ENCODE measurements around the gene SMCO3. TPM values are rescaled to one million over a fixed set of nuclear protein-coding genes. Genes with fewer than 3 reads are reported as not detected.

Gene SMCO3
- total RNA-seq, 1 experiment from 2014 or later = not detected

GRCh38 chr12:14846042-14846587 lies 32.1 kb upstream of the SMCO3 start:
- H3K27me3 Mint-ChIP-seq (ENCODE audit: low read depth) = peaks cover 4% of the 10 kb centered on the region
- no peaks in the 10 kb centered on the region for H3K36me3 Mint-ChIP-seq
- TF ChIP-seq SP1 (CRISPR knock-in tag; conservative IDR thresholded peaks at IDR 0.05) (no peak), ZBTB21 (CRISPR knock-in tag; IDR thresholded peaks at IDR 0.05; ENCODE audit: borderline replicate concordance) (no peak), TCF7 (CRISPR knock-in tag; IDR thresholded peaks at IDR 0.05; ENCODE audit: low read depth) (no peak), NR3C1 (CRISPR knock-in tag; conservative IDR thresholded peaks at IDR 0.05; ENCODE audit: low read depth) (no peak), HMGA2 (CRISPR knock-in tag; IDR thresholded peaks at IDR 0.05) (no peak), GABPB1 (CRISPR knock-in tag; IDR thresholded peaks at IDR 0.05) (no peak), NFE2L1 (CRISPR knock-in tag; IDR thresholded peaks at IDR 0.05) (no peak), PRRX2 (CRISPR knock-in tag; IDR thresholded peaks at IDR 0.05) (no peak), ZNF423 (CRISPR knock-in tag; IDR thresholded peaks at IDR 0.05) (no peak), NFYB (CRISPR knock-in tag; conservative IDR thresholded peaks at IDR 0.05; ENCODE audit: low read depth) (no peak), ATF1 (CRISPR knock-in tag; IDR thresholded peaks at IDR 0.05) (no peak), OVOL2 (CRISPR knock-in tag; IDR thresholded peaks at IDR 0.05; ENCODE audit: borderline replicate concordance) (no peak), NFATC4 (CRISPR knock-in tag; IDR thresholded peaks at IDR 0.05) (no peak), NR2C2 (CRISPR knock-in tag; IDR thresholded peaks at IDR 0.05) (no peak), GRHL2 (CRISPR knock-in tag; IDR thresholded peaks at IDR 0.05; ENCODE audit: insufficient replicate concordance, severe bottlenecking) (no peak), TP53 (CRISPR knock-in tag; IDR thresholded peaks at IDR 0.05) (no peak), IRF2 (CRISPR knock-in tag; IDR thresholded peaks at IDR 0.05; ENCODE audit: borderline replicate concordance, low read depth) (no peak)
- TF ChIP-seq, protein P1, sequence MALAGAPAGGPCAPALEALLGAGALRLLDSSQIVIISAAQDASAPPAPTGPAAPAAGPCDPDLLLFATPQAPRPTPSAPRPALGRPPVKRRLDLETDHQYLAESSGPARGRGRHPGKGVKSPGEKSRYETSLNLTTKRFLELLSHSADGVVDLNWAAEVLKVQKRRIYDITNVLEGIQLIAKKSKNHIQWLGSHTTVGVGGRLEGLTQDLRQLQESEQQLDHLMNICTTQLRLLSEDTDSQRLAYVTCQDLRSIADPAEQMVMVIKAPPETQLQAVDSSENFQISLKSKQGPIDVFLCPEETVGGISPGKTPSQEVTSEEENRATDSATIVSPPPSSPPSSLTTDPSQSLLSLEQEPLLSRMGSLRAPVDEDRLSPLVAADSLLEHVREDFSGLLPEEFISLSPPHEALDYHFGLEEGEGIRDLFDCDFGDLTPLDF (CRISPR knock-in tag; IDR thresholded peaks at IDR 0.05) = no peak
- TF ChIP-seq, protein P2, sequence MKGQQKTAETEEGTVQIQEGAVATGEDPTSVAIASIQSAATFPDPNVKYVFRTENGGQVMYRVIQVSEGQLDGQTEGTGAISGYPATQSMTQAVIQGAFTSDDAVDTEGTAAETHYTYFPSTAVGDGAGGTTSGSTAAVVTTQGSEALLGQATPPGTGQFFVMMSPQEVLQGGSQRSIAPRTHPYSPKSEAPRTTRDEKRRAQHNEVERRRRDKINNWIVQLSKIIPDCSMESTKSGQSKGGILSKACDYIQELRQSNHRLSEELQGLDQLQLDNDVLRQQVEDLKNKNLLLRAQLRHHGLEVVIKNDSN (CRISPR knock-in tag; IDR thresholded peaks at IDR 0.05) = no peak
- TF ChIP-seq, protein P3, sequence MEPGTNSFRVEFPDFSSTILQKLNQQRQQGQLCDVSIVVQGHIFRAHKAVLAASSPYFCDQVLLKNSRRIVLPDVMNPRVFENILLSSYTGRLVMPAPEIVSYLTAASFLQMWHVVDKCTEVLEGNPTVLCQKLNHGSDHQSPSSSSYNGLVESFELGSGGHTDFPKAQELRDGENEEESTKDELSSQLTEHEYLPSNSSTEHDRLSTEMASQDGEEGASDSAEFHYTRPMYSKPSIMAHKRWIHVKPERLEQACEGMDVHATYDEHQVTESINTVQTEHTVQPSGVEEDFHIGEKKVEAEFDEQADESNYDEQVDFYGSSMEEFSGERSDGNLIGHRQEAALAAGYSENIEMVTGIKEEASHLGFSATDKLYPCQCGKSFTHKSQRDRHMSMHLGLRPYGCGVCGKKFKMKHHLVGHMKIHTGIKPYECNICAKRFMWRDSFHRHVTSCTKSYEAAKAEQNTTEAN (CRISPR knock-in tag; IDR thresholded peaks at IDR 0.05) = no peak
- no peaks in the 10 kb centered on the region; the same call in 1 of the 2 replicates for H3K4me1 Mint-ChIP-seq
- POLR2A ChIA-PET = no interaction called here
- H3K27ac Mint-ChIP-seq = no peak overlapping the region
- CTCF ChIA-PET = interaction anchor here (0.5 to 1.1 kb wide), 7 partner anchors 8 to 375 kb away, joined by 3 to 9 read pairs (median 3); partner anchors contain the start of gene RERG
- no peak for DNase-seq (ENCODE audit: low spot score)
- no peaks in the 10 kb centered on the region for H3K9me3 Mint-ChIP-seq
- ATAC-seq = no peak
- no peak overlapping the region for H3K4me3 Mint-ChIP-seq

GRCh38 chr12:14845350-14845750 lies 31.4 kb upstream of the SMCO3 start:
- POLR2A ChIA-PET = no interaction called here
- Mint-ChIP-seq H3K27me3 (ENCODE audit: low read depth) (no peaks in the 10 kb centered on the region; the same call in 1 of the 2 replicates), H3K4me1 (no peaks in the 10 kb centered on the region), H3K27ac (no peak overlapping the region), H3K9me3 (no peaks in the 10 kb centered on the region), H3K4me3 (no peak overlapping the region), H3K36me3 (no peaks in the 10 kb centered on the region)
- CTCF ChIA-PET = interaction anchor here (0.5 to 1.1 kb wide), 7 partner anchors 9 to 376 kb away, joined by 3 to 9 read pairs (median 3); partner anchors contain the start of gene RERG
- TF ChIP-seq FOXP1 (CRISPR knock-in tag; IDR thresholded peaks at IDR 0.05; ENCODE audit: borderline replicate concordance) = no peak
- no peak for TF ChIP-seq NR3C1 (CRISPR knock-in tag; conservative IDR thresholded peaks at IDR 0.05; ENCODE audit: low read depth)
- TF ChIP-seq ZBTB21 (CRISPR knock-in tag; IDR thresholded peaks at IDR 0.05; ENCODE audit: borderline replicate concordance) = no peak
- no peak for TF ChIP-seq ATF2 (CRISPR knock-in tag; IDR thresholded peaks at IDR 0.05; ENCODE audit: borderline replicate concordance, low read depth)
- TF ChIP-seq, protein P4, sequence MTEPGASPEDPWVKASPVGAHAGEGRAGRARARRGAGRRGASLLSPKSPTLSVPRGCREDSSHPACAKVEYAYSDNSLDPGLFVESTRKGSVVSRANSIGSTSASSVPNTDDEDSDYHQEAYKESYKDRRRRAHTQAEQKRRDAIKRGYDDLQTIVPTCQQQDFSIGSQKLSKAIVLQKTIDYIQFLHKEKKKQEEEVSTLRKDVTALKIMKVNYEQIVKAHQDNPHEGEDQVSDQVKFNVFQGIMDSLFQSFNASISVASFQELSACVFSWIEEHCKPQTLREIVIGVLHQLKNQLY (CRISPR knock-in tag; IDR thresholded peaks at IDR 0.05) = no peak
- TF ChIP-seq NR1H2 (CRISPR knock-in tag; IDR thresholded peaks at IDR 0.05) = no peak
- TF ChIP-seq OVOL2 (CRISPR knock-in tag; IDR thresholded peaks at IDR 0.05; ENCODE audit: borderline replicate concordance) = no peak
- TF ChIP-seq CTCF (IDR thresholded peaks at IDR 0.05) = no peak; the same call in 1 of the 2 replicates
- TF ChIP-seq ZNF671 (CRISPR knock-in tag; IDR thresholded peaks at IDR 0.05) = no peak
- no peak for TF ChIP-seq ELF4 (CRISPR knock-in tag; IDR thresholded peaks at IDR 0.05; ENCODE audit: low read depth)
- no peak for TF ChIP-seq NFE2L1 (CRISPR knock-in tag; IDR thresholded peaks at IDR 0.05)
- peak; percentile 32 for DNase-seq (ENCODE audit: low spot score)
- ATAC-seq = peak; percentile 90

All from WTC11 (cell line).